ENCODE measurements around the gene SMG6. TPM values are rescaled to one million over a fixed set of nuclear protein-coding genes. Genes with fewer than 3 reads are reported as not detected.

The SMG6 gene
- total RNA-seq (2022; extraction: Qiagen RNA extraction; ENCODE audit: low read depth) = 22.6 to 27.7 TPM (median 25.3 TPM) in 5 replicates

DNA sequence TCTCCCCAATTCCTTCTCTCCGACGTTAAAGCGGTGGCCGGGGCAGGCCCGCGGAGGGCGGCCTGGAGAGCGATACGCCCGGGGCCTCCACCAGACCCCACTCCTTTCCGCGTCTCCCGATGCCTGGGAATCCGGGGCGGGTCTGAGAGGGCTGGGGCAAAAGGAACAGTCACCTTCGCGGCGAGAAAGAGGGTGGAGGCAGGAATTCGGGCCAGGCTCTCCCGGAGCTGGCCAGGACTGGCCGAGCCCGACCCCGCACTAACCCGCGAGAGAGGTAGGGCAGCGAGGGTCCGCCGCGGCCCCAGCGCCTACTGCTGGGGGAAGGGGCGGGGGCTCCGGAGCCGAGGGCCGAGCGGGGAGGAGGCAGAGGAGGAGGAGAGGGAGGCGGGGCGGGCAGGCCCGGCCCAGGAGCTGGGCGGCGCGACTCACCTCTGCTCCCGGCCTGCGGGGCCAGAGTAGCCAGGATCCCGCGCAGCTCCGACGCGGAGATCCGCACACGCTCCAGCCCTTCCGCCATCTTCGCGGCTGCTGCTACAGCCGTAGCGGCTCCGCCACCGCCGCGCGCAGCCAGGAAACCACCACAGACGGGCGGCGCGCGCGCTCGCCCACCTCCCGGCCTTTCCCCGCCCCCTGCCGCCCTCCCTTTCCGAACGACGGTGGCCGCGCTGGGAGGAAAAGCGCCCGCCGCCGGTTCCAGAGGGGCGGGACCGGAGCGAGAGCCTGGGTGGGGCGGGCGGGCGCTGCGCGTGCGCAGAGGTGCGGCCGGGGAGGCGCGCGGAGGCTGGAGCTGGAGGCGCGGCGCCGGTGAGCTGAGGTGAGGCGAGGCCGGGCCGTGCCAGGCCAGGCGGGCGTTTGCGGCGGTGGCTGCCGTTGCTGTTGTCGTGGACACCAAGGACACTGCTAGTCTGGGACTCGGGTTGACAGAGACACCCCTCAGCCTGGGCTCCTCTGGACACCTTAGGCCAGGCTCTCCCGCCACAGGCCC is at the start of gene SMG6, which contains the start of gene SRR:
TSS of gene SMG6 (minus strand) at position 582 of the 985 bp plus-strand sequence. CDS start at position 517, 65 bp downstream.
TSS of gene SRR (plus strand) at position 747 of the 985 bp plus-strand sequence. CDS start 11,611 bp downstream, outside the sequence.

DNA sequence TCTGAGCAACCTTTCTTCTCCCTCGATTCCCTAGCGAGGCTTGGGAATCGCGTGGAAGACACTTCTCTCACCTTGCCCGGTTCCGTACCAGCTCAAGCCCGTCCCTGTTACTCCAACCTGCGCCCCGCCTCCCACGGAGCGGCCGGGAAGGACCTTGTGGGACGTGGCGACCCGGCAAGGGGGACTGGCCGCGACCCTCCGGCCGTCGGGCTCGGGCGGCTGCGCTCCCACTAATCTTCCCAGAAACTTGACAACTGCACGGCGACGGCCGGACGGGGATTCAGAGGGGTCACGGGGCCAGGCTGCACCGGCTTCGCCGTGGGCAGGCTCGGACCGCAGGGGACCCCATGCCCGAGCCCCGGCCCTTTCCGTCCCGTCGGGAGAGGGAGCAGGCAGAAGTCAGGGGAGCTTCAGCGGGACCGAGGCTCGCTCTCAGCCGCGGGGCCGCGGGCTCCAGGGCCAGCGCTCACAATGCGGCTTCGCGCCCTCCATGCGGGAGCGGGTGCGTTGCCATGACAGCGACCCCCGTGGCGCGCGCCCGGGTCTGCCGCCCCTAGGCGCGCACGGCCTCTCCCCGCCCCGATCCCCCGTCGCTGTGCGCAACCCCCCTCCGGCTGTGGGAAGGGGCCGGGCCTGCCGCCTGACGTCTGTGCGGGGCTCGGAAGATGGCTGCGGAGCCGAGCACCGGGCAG is 33.4 kb upstream of the SMG6 start, which contains the start of gene SGSM2:
TSS of gene SGSM2 (plus strand) at position 650 of the 692 bp plus-strand sequence. CDS start 188 bp downstream, outside the sequence.

DNA sequence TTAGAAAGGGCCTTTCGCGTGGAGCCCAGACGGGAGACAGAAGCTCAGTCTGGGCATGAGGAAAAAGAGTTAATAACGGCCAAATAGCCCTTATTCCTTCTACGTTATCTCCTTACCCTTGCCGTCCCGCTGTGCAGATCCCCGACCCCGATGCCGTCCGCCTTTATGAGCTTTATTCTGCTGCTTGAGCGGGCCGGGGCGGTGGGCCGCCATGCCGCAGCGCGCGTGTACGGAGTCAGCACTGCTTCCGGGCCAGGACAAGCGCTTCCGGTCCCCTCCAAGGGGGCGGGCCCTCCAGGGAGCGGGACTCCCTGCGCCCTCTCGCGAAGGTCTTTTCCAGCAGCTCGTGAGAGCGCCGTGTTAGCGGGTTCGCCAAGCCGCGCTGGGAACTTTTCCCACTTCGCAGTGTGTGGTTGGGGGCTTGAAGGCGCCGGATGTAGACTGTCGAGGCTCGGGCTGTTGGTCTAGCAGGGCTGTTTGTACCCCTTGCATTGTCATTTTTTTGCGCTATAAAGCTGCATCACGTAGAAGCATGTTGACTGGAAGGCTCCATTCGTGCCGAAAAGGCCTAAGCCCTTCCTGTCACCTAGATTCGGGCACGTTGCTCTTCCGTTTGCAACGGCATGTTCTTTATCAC is 32.7 kb upstream of the SMG6 start, which contains the start of gene TSR1:
TSS of gene TSR1 (minus strand) at position 243 of the 637 bp plus-strand sequence. CDS start at position 213, 30 bp downstream.

DNA sequence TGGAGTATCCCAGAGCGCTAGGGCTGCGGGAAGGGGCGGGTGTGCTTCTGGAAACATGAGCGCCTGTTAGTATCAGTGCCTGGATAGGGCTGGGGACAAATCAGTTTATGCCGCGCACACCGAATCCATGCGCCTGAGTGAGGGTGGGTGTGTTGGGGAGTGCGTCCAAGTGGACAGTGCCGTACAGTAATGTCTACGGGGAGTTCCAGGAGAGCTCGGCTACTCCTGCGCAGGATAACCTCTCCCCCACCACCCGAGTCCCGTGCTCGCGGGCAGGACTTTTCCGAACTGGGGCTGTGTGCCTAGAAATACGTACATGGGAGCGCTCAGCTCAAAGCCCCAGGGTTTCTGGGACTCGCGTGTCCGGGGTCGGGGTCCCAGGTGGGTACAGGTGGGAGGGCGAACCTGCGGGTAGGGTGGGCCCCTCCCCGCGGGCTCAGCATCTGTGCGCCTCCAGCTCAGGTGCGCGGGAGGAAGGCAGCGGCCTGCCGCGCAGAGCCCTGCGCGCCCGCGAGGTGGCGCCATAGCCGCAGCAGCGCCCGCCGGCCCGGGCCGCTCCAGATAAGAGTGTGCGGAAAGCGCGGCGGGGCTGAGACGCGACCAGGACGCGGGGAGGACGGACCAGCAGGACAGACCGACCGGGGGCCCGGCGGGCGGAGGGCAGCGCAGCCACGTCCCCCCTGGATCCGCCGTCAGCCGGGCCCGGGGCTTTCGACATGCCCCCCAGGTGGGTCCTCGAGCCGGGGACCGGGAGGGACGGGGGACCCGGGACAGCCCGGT is 248.9 kb downstream of the SMG6 start, which contains the start of gene HIC1:
TSS of gene HIC1 (plus strand) at position 592 of the 780 bp plus-strand sequence. CDS start 1,588 bp downstream, outside the sequence.

DNA sequence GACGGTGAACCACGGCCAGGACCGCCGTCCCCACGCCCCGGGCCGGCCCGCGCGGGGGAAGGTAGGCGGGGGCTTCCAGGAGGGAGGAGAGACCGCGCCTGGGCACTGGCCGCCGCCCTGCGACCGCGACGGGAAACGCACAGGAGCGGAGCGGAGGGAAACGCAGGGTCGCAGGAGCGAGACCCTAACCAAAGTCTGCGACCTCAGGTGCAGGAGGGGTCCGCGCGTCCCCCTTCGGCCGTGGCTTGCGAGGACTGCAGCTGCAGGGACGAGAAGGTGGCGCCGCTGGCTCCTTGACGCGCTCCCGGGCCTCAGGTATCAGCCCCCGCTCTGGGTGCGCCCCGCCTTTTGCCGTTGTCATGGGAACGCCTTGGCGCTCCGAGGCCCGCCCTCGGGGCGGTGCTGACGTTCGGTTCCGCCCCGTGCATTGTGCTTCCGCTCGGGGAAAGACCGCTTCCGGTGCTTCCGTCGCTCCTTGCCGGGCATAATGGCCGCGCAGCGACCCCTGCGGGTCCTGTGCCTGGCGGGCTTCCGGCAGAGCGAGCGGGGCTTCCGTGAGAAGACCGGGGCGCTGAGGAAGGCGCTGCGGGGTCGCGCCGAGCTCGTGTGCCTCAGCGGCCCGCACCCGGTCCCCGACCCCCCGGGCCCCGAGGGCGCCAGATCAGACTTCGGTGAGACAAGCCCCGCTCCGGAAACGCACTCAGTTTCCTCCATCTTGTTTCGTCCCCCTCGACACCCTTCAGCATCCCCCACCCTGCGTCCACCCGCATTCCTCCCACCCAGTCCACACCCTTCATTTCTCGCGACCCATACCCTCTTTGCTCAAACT is 261.8 kb downstream of the SMG6 start, which contains the start of gene OVCA2:
TSS of gene OVCA2 (plus strand) at position 462 of the 829 bp plus-strand sequence. CDS start at position 488, 26 bp downstream.

DNA sequence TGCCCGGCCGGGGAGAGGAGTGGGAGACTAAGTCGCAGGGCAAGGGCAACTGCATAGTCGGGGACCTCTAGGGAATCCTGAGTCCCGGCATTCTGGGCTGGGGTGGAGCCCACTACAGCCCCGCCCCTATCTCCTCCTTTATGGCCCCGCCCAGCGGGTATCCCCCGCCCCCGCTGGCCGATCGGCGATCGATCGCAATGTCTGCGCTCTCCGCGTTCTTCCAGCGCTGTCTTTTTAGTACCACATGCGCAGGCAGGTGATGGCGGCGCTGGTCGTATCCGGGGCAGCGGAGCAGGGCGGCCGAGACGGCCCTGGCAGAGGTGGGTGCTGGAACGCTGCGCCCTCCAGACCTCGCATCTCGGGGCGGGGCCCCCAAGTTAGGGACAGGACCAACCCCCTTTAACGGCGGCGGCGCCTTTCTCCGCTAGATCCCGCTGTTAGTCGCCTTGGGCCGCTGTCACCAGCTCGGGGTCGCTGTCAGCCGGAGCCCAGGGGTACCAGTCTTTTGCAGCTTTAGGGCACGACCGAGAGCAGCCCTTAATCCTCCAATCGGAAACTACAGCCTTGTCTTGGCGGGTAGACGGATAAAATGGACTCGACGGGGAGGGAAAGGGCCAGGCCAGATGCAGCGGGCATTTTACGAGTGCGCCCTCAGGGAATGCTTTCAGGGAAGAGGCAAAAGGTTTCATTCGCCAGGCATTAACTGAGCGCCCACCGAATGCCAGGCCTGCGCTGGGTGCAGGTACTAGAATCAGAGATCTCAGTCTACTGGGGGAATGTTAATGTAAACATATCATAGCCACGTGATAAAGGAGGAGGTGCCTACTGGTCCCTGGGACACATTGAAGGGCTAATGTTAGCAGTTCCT is 273.4 kb downstream of the SMG6 start, which contains the start of gene DPH1:
TSS of gene DPH1 (plus strand) at position 243 of the 868 bp plus-strand sequence. CDS start at position 260, 17 bp downstream.

DNA sequence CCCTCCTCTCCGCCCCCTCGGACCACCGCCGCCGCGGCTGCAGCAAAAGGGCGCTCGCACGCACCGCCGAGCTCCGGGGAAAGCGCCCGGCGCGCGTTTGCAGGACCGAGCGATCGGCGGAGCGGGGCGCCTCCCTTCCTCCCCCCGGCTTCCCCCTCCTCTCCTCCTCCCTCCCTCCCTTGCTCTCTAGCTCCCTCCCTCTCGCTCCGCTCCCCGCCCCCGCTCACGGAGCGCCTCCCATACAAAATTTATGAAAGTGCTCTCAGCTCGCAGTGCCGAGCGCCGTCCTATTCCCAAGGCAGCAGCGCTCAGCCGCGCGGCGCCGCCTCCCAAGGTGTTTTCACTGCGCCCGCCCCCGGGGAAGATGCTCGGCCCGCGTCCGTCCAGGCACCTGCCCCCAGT is 278.4 kb downstream of the SMG6 start, which contains the start of gene RTN4RL1:
TSS of gene RTN4RL1 (minus strand) at position 115 of the 402 bp plus-strand sequence. CDS start 469 bp downstream, outside the sequence.

Other genes with a start within 250 kb of the SMG6 start
- gene HIC1, start 248.7 kb downstream of the SMG6 start, total RNA-seq (2022; extraction: Qiagen RNA extraction; ENCODE audit: low read depth) = 0.86 to 2.0 TPM (median 1.6 TPM) in 5 replicates
- gene SRR, start 165 bp upstream of the SMG6 start, total RNA-seq (2022; extraction: Qiagen RNA extraction; ENCODE audit: low read depth) = 4.3 to 11.9 TPM (median 7.9 TPM) in 5 replicates
- 59.3 to 83.6 TPM (median 61.1 TPM) in 5 replicates for gene TSR1, start 32.7 kb upstream of the SMG6 start, total RNA-seq (2022; extraction: Qiagen RNA extraction; ENCODE audit: low read depth)
- gene SGSM2, start 33.7 kb upstream of the SMG6 start, total RNA-seq (2022; extraction: Qiagen RNA extraction; ENCODE audit: low read depth) = 35.8 to 46.4 TPM (median 38.2 TPM) in 5 replicates
- gene MNT, start 97.3 kb upstream of the SMG6 start, total RNA-seq (2022; extraction: Qiagen RNA extraction; ENCODE audit: low read depth) = 12.5 to 19.4 TPM (median 16.8 TPM) in 5 replicates
- gene METTL16, start 208.1 kb upstream of the SMG6 start, total RNA-seq (2022; extraction: Qiagen RNA extraction; ENCODE audit: low read depth) = 31.3 to 38.6 TPM (median 35.9 TPM) in 5 replicates

All from A549 treated with CpdA at 1 μM for 4 hours (cell line).